ENCODE data around the gene LIPK. TPM values are rescaled to one million over a fixed set of nuclear protein-coding genes. Genes with fewer than 3 reads are reported as not detected.

LIPK gene
- polyA plus RNA-seq, 1 donor, result not detected

DNA sequence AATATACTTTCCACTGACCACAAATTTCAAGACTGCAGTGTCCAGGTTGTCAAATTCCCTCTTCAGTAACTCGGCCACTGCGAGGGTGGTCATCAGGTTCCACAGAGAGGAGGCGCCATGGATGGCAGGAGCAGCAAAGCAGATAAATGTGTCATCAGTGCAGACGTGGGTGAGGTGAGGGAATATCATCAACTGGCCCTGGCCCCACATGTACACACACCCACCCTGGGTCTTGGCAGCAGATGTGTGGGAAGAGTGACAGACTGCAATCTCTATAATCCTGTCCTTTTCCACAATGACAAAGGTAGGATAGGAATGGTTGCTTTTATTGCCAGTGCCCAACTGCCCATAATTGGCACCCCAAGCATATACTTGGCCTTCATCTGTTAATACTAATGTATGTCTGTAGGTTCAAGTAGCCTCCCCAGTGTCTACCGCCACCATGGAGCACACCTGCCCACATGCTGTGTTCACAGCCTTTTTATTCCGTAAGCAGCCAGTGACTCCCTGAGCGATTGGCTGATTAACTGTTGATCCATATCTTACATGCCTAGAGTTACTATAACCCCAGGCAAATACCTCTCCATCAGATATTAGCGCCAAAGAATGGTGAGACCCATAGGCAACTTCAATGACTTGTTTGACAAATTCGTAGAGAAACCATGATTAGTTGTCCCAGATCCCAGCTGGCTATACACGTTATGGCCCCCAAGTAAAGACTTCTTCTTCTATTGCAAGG, 80.2 kb downstream of the LIPK start:
- DNase-seq, result no peak

GRCh38 chr10:88787463-88787862, 81.4 kb downstream of the LIPK start:
- DNase-seq, result no peak

DNA sequence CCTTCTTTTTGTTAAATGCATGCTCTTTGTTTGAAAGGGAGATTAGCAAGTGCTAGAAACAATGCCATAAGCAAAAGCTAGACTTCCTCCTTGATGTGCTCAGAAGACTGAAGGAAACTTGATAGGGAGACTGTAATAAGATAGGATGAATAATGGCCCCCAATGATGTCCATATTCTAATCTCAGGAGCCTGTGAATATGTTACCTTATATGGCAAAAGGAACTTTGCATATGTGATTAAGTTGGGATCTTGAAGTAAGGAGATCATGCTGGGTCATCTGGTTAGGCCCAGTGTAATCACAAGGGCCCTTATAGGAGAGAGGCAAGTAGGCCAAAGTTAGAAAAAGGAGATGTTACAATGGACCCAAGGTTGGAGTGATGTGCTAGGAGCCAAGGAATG, 82.9 kb downstream of the LIPK start:
- no peak for DNase-seq

DNA sequence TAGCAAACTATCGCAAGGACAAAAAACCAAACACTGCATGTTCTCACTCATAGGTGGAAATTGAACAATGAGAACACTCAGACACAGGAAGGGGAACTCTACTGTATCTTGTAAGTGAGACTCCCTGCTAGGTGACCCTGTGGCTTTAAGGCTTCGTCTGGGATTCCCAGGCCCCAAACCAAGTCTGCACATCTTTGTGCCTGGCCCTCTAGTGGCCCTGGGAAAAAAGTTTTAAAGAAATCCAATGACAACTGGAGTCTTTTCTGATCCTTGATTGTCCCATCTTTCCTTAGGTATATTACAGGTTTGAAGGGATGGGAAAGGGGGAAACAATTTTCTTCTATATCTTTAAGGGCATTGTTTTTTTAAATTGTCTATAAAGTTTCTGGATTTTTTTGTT, 85.9 kb downstream of the LIPK start:
- no peak for DNase-seq

DNA sequence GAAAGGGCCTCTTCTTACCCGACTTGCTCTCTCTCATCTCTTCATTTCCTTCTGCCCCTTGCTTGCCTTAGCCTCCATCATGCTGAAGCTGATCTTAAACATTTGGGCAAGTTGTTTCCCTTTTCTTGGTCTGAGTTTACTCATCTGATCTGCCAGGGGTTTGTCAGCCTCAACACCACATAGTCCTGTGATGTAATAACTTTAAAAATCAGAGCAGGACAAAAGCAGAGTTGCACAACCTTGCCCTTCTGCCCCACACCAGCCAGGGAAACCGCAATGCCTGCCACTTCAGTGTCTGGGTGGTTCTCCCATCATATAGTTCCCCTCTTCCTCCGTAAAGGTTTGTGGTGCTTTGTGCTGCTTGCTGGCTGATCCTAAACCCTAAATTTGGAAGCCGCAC, 86.6 kb downstream of the LIPK start:
- DNase-seq, result no peak

DNA sequence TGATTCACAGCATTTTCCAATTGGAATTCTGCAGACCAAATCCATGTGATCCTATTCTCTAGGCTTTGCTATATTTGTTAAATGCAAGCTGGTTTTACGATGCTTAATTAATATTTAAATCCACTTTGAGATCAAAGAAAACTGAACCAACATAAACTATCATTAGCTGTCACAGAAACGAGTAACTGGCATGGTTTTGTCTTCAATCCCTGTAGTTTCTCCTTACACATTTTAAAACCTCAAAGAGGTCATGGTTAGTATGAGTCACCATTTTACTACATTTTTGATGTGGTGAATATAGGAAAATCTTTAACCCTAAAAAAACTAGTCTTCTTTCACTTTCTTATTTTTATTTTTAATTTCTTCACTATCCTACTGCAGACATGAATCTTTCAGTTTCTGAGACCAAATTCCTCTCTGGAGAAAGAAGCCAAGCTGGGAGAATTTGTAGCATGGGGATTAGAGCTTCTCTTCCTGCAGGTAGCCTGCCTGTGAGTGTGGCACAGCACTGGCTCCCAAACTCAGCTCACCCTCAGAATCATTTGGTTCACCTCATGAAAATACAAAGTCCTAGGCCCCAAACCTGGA, 87.8 kb downstream of the LIPK start:
- no peak for DNase-seq

GRCh38 chr10:88794731-88795130, 88.7 kb downstream of the LIPK start:
- DNase-seq, result no peak

GRCh38 chr10:88800152-88801125, 94.4 kb downstream of the LIPK start:
- DNase-seq, result no peak

Other genes starting within 250 kb of the LIPK start
- gene RNLS, start 122.9 kb upstream of the LIPK start, polyA plus RNA-seq (ENCODE audit: insufficient read length), result 15.3 TPM
- gene LIPJ, start 119.5 kb upstream of the LIPK start, polyA plus RNA-seq (ENCODE audit: insufficient read length), result 0.10 TPM
- gene LIPF, start 41.8 kb upstream of the LIPK start, polyA plus RNA-seq (ENCODE audit: insufficient read length), result 0.47 TPM
- gene LIPN, start 53.8 kb downstream of the LIPK start, polyA plus RNA-seq (ENCODE audit: insufficient read length), result not detected
- not detected for gene LIPM, start 96.5 kb downstream of the LIPK start, polyA plus RNA-seq (ENCODE audit: insufficient read length)
- 0.28 TPM for gene ANKRD22, start 145.6 kb downstream of the LIPK start, polyA plus RNA-seq (ENCODE audit: insufficient read length)
- 2.3 TPM for gene STAMBPL1, start 174.0 kb downstream of the LIPK start, polyA plus RNA-seq (ENCODE audit: insufficient read length)
- gene ACTA2, start 246.5 kb downstream of the LIPK start, polyA plus RNA-seq (ENCODE audit: insufficient read length), result 158 TPM